ENCODE data around the gene GAREM2. TPM values are rescaled to one million over a fixed set of nuclear protein-coding genes. Genes with fewer than 3 reads are reported as not detected.

GAREM2 gene
- total and polyA plus RNA-seq, 10 donors = 0.62 to 6.3 (median 1.9) TPM

DNA sequence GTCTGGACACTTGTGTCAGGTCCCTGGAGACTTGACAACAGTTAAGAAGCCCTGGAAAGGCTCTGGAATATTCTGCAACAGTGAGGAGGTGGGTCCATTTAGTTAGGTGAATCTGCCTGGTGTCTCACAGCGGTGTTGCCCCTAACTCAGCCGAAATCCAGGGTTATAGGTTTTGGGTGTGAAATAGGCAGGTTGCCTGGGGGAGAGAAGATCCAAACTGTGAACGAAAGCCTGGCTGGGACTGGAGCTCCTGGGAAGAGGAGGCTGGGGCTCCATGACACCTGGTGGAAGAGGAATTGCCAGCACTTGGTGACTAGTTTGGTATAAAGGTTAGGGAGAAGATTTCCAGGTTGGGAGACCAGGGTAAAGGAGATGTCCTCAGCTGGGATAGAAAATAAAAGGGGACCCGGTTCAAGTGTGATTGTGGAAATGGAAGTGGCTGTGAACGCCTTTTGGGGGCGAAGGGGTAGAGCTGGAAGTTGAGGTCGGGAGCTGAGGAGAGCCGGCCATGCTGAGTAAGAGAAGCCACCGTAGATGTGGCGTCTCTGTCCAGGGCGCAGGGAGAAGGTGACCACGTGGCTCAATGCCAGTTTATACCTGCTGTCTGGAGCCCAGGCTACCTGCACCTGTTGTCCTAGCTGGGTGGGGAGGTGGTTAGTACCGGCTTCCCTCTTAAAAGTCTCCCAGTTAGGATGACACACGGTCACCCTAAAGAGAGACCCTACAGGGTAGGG, 3.0 kb upstream of the GAREM2 start:
- intact Hi-C loops (cut with DNase I; ENCODE audit: low total_unique reads) = no loop called here
- Histone ChIP-seq H3K27ac (no peak overlapping the region), H3K27me3 (replicated peaks in 1 of 7) (peaks cover 0 to 39% (median 29%) of the 10 kb centered on the region in 7 donors), H3K36me3 (no peaks in the 10 kb centered on the region), H3K9me3 (no peaks in the 10 kb centered on the region), H3K4me3 (no peak overlapping the region), H3K4me1 (peaks cover 5 to 27% (median 17%) of the 10 kb centered on the region in 6 donors)
- 80 to 89% (median 84%) methylated on average over 14 of the region's 14 CpGs for WGBS, 5 donors
- TF ChIP-seq POLR2A (IDR thresholded peaks at IDR 0.05) (no peak), POLR2AphosphoS5 (IDR thresholded peaks at IDR 0.05) (no peak)
- TF ChIP-seq, protein P1, sequence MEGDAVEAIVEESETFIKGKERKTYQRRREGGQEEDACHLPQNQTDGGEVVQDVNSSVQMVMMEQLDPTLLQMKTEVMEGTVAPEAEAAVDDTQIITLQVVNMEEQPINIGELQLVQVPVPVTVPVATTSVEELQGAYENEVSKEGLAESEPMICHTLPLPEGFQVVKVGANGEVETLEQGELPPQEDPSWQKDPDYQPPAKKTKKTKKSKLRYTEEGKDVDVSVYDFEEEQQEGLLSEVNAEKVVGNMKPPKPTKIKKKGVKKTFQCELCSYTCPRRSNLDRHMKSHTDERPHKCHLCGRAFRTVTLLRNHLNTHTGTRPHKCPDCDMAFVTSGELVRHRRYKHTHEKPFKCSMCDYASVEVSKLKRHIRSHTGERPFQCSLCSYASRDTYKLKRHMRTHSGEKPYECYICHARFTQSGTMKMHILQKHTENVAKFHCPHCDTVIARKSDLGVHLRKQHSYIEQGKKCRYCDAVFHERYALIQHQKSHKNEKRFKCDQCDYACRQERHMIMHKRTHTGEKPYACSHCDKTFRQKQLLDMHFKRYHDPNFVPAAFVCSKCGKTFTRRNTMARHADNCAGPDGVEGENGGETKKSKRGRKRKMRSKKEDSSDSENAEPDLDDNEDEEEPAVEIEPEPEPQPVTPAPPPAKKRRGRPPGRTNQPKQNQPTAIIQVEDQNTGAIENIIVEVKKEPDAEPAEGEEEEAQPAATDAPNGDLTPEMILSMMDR (IDR thresholded peaks at IDR 0.05 in 8 of 11, conservative IDR thresholded peaks at IDR 0.05 in 3 of 11) = no peak
- DNase-seq = no peak

DNA sequence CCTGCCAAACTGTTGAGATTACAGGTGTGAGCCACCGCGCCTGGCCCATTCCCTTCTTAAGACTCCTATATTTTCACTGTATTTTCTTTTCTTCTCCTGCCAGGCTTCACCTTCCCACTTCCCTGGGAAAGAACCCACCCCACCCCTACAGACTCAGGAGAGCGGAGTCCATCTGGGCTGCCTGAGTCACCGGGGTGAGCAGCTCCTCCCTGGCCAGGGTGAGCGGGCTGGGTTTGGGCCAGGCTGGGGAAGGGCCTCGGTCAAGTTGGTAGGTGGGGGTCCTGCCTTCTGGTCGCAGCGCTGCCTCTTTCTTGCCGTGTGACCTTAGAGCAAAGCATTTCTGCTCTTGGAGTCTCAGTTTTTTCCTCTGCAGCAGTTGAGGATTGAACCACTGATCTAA, 2.1 kb upstream of the GAREM2 start:
- WGBS, 5 donors = 90 to 97% (median 93%) methylated on average over 6 to 9 of the region's 9 CpGs
- TF ChIP-seq POLR2AphosphoS5 (IDR thresholded peaks at IDR 0.05) (no peak), POLR2A (IDR thresholded peaks at IDR 0.05) (no peak)
- TF ChIP-seq, protein P1 (IDR thresholded peaks at IDR 0.05 in 8 of 11, conservative IDR thresholded peaks at IDR 0.05 in 3 of 11) = no peak
- peaks cover 5 to 27% (median 17%) of the 10 kb centered on the region in 6 donors for H3K4me1 ChIP-seq
- no peaks in the 10 kb centered on the region for H3K36me3 ChIP-seq
- no peak overlapping the region for H3K4me3 ChIP-seq
- intact Hi-C loops (cut with DNase I; ENCODE audit: low total_unique reads) = no loop called here
- peaks cover 0 to 48% (median 29%) of the 10 kb centered on the region in 7 donors for H3K27me3 ChIP-seq (replicated peaks in 1 of 7)
- H3K9me3 ChIP-seq = no peaks in the 10 kb centered on the region
- no peak overlapping the region for H3K27ac ChIP-seq
- no peak for DNase-seq

DNA sequence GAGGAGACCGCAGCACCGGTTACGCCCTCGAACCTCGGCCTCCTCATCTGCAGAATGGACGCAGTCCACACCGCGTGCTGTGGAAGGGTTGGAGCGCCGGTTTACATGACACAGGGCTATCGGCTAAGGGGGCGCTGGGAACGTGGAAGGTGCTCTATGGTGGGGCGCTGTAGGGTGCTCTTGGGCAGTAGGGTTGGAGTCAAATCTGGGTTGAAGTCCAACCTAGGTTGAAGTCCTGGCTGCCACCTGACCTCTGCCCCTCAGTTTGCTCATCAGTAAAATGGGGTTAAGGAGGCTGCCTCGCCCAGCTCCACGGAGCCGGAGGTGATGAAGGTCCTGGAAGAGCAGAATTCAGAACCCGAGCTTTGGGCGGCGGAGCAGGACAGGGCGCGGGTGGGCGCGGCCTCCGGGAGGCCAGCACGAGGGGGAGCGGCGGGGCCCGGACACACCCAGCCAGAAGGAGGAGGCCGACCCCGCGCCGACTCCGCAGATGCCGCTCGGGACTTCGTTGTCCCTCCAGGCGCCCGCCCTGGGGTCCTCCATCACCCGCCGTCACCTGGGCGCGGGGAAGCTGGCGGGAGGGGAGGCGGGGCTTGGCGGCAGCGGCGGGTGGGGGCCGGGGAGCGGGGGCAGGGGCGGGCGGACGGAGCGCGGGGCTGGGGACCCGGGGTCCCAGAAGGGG, 558 bp upstream of the GAREM2 start:
- peaks cover 0 to 59% (median 29%) of the 10 kb centered on the region in 7 donors for H3K27me3 ChIP-seq (replicated peaks in 1 of 7)
- TF ChIP-seq, protein P1 (IDR thresholded peaks at IDR 0.05 in 8 of 11, conservative IDR thresholded peaks at IDR 0.05 in 3 of 11) = no peak
- intact Hi-C loops (cut with DNase I; ENCODE audit: low total_unique reads) = no loop called here
- no peak for DNase-seq
- H3K4me3 ChIP-seq = peak overlapping the region in 6 of 8 donors; percentile 24 to 70 (median 44)
- 16 to 43% (median 27%) methylated on average over 22 to 56 of the region's 56 CpGs for WGBS, 5 donors
- H3K9me3 ChIP-seq = no peaks in the 10 kb centered on the region
- H3K36me3 ChIP-seq = no peaks in the 10 kb centered on the region
- peaks cover 5 to 27% (median 17%) of the 10 kb centered on the region in 6 donors for H3K4me1 ChIP-seq
- H3K27ac ChIP-seq = no peak overlapping the region
